Measurements from ENCODE around the gene CRABP1.

DNA sequence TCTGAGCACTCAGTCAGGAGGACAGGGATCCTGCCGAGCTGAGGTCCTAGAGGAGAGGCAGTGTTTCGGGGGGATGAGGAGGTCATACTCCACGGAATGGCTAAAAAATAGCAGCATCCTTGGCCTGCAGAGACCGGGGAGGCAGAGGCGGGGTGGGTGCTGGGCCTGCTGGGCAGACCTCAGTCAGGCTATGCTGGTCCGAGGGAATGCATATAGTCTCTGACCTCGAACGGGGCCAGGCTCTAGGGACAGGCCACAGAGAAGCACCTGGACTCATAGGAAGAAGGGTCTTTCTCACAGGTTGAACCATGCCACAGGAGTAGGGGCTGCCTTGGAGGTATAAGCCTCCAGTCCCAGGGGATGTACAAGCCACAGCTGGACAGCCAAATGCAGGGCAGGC is 26.8 kb upstream of the CRABP1 start:
- TF ChIP-seq SP2 (tag by site-specific recombination; IDR thresholded peaks at IDR 0.05), result no peak
- TF ChIP-seq, protein P1, sequence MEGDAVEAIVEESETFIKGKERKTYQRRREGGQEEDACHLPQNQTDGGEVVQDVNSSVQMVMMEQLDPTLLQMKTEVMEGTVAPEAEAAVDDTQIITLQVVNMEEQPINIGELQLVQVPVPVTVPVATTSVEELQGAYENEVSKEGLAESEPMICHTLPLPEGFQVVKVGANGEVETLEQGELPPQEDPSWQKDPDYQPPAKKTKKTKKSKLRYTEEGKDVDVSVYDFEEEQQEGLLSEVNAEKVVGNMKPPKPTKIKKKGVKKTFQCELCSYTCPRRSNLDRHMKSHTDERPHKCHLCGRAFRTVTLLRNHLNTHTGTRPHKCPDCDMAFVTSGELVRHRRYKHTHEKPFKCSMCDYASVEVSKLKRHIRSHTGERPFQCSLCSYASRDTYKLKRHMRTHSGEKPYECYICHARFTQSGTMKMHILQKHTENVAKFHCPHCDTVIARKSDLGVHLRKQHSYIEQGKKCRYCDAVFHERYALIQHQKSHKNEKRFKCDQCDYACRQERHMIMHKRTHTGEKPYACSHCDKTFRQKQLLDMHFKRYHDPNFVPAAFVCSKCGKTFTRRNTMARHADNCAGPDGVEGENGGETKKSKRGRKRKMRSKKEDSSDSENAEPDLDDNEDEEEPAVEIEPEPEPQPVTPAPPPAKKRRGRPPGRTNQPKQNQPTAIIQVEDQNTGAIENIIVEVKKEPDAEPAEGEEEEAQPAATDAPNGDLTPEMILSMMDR (tag by site-specific recombination; IDR thresholded peaks at IDR 0.05), result no peak
- TF ChIP-seq ZBTB20 (tag by site-specific recombination; IDR thresholded peaks at IDR 0.05), result no peak
- TF ChIP-seq ZNF404 (tag by site-specific recombination; IDR thresholded peaks at IDR 0.05), result no peak
- no peak for TF ChIP-seq TSHZ1 (tag by site-specific recombination; IDR thresholded peaks at IDR 0.05; ENCODE audit: borderline replicate concordance)
- TF ChIP-seq, protein P2, sequence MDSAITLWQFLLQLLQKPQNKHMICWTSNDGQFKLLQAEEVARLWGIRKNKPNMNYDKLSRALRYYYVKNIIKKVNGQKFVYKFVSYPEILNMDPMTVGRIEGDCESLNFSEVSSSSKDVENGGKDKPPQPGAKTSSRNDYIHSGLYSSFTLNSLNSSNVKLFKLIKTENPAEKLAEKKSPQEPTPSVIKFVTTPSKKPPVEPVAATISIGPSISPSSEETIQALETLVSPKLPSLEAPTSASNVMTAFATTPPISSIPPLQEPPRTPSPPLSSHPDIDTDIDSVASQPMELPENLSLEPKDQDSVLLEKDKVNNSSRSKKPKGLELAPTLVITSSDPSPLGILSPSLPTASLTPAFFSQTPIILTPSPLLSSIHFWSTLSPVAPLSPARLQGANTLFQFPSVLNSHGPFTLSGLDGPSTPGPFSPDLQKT (IDR thresholded peaks at IDR 0.05; ENCODE audit: borderline replicate concordance, low read depth, low read length), result no peak
- TF ChIP-seq ZNF544 (tag by site-specific recombination; IDR thresholded peaks at IDR 0.05), result no peak
- TF ChIP-seq ZNF600 (tag by site-specific recombination; IDR thresholded peaks at IDR 0.05), result no peak
- no peak for TF ChIP-seq ZNF121 (tag by site-specific recombination; IDR thresholded peaks at IDR 0.05)

All from HEK293 (cell line).